ENCODE measurements around the gene SLC51B. TPM values are rescaled to one million over a fixed set of nuclear protein-coding genes. Genes with fewer than 3 reads are reported as not detected.
"Not testable (repeated sequence)": the region's sequence is repeated elsewhere in the genome, so short reads cannot be mapped to it uniquely, and the experiment has no call there.

The SLC51B gene
- total and polyA plus RNA-seq, 2 of the 4 experiments (the other 2 are of a cell fraction) = not detected

- TF ChIP-seq USF2 (IDR thresholded peaks at IDR 0.05; ENCODE audit: low read depth, low read length) = no peak
- TF ChIP-seq POLR2A (IDR thresholded peaks at IDR 0.05; ENCODE audit: low read depth, low read length) = no peak
Observed at GRCh38 chr15:65092911-65093792, 48.0 kb downstream of the SLC51B start (continued).

- H3K18ac ChIP-seq (ENCODE audit: low read depth, low read length); H4K20me1 ChIP-seq (ENCODE audit: insufficient read depth, low read length); dilution Hi-C loops (cut with HindIII; ENCODE audit: low sequenced_read_pairs, unreplicated experiment); ATAC-seq (ENCODE audit: low read depth); BruUV-seq (replicated peaks); POLR2A ChIA-PET (ENCODE audit: unreplicated experiment); H3K79me1 ChIP-seq (ENCODE audit: low read depth in 1 of 2, low read length in 2 of 2); in situ Hi-C loops (cut with MboI; ENCODE audit: low sequenced_read_pairs); H3K4me3 ChIP-seq (ENCODE audit: insufficient read depth, low read depth, low read length); H2BK120ac ChIP-seq (ENCODE audit: low read depth, low read length); H3K27ac ChIP-seq (ENCODE audit: insufficient read depth, low read length); H2BK20ac ChIP-seq (ENCODE audit: low read depth, low read length); H2BK5ac ChIP-seq (ENCODE audit: low read depth, low read length, poor library complexity, severe bottlenecking); H2AK9ac ChIP-seq (replicated peaks; ENCODE audit: low read depth, low read length, poor library complexity); H3K23ac ChIP-seq (ENCODE audit: low read depth, low read length); H3K27me3 ChIP-seq (ENCODE audit: control insufficient read depth, insufficient read depth, low read length); H3K9me3 ChIP-seq (ENCODE audit: control insufficient read depth, insufficient read depth, low read length); H3K56ac ChIP-seq (ENCODE audit: extremely low read depth, insufficient read depth, low read length); DNase-seq; intact Hi-C loops (cut with micrococcal nuclease); H2AK5ac ChIP-seq (ENCODE audit: low read depth, low read length); H4K91ac ChIP-seq (ENCODE audit: insufficient read depth, low read depth, low read length); H2BK15ac ChIP-seq (ENCODE audit: low read depth, low read length); H3K9ac ChIP-seq (ENCODE audit: low read depth, low read length); H4K8ac ChIP-seq (ENCODE audit: low read depth in 2 of 2, low read length in 2 of 2); H2AFZ ChIP-seq (replicated peaks; ENCODE audit: low read length, poor library complexity); H3K14ac ChIP-seq (replicated peaks; ENCODE audit: low read depth, low read length); H3K9me1 ChIP-seq (ENCODE audit: insufficient read depth, low read length); H3K4ac ChIP-seq (ENCODE audit: low read depth, low read length); H4K5ac ChIP-seq (ENCODE audit: low read depth, low read length); H3K4me2 ChIP-seq (ENCODE audit: low read depth, low read length): not testable (repeated sequence)
- H3K36me3 ChIP-seq (ENCODE audit: control insufficient read depth, insufficient read depth, low read length) = peaks cover 12% of the 10 kb centered on the region
- 97% methylated on average over 8 of the region's 13 CpGs; no CpG with 5 or more reads in 1 of the 2 experiments for WGBS, 2 experiments (ENCODE audit: extremely low coverage in 2 of 2, insufficient read length in 1 of 2)
- CTCF ChIA-PET = interaction anchor here (0.7 kb wide), 1 partner anchor 74 kb away, joined by 3 read pairs; no protein-coding TSS in a partner anchor
- peaks cover 18% of the 10 kb centered on the region for H3K4me1 ChIP-seq (ENCODE audit: control insufficient read depth, insufficient read depth, low read length)
Observed at GRCh38 chr15:65093793-65094170, 48.6 kb downstream of the SLC51B start.

Data from IMR-90 (cell line).